Endothelial cell (in vitro differentiated cells): Measurements from ENCODE around the gene ACACA. TPM values are rescaled to one million over a fixed set of nuclear protein-coding genes. Genes with fewer than 3 reads are reported as not detected.
A peak's percentile ranks its signal among the peaks of the same experiment; 100 is the strongest.

Experiments
- DNase-seq: peaks from one replicate; pipeline ENCODE4 v3.0.0; 2021; ENCODE audit warnings: low spot score
- H3K27ac Mint-ChIP-seq: one replicate; pipeline ENCODE4 v1.8.0; 2021; ENCODE audit warnings: mixed read lengths, inconsistent platforms; ENCODE audit not compliant: unreplicated experiment
- H3K27me3 Mint-ChIP-seq: one replicate; pipeline ENCODE4 v1.8.0; 2021; ENCODE audit warnings: mild to moderate bottlenecking, moderate library complexity, mixed read lengths, inconsistent platforms; ENCODE audit not compliant: unreplicated experiment
- H3K36me3 Mint-ChIP-seq: one replicate; pipeline ENCODE4 v1.8.0; 2021; ENCODE audit warnings: mild to moderate bottlenecking, low read depth, mixed read lengths, inconsistent platforms; ENCODE audit not compliant: unreplicated experiment
- H3K4me1 Mint-ChIP-seq: one replicate; pipeline ENCODE4 v1.8.0; 2021; ENCODE audit warnings: mild to moderate bottlenecking, mixed read lengths, inconsistent platforms; ENCODE audit not compliant: unreplicated experiment
- H3K4me3 Mint-ChIP-seq: one replicate; pipeline ENCODE4 v1.8.0; 2021; ENCODE audit warnings: mild to moderate bottlenecking, mixed read lengths, inconsistent platforms; ENCODE audit not compliant: unreplicated experiment
- H3K9me3 Mint-ChIP-seq: one replicate; pipeline ENCODE4 v1.8.0; 2021; ENCODE audit warnings: mixed read lengths, inconsistent platforms; ENCODE audit not compliant: unreplicated experiment
- CTCF ChIP-seq: fragments of 200-600 bp; sonication (generic); IDR thresholded peaks from one replicate; pipeline ENCODE4 v1.5.0; 2021; ENCODE audit warnings: antibody characterized with exemption; ENCODE audit not compliant: unreplicated experiment
- total RNA-seq: library from RNA; stranded (reverse); fragmentation: NEBNext Ultra II Directional; extraction: Animal tissue kit (Norgen Biotek cat#: 25700); gene quantifications from one replicate; pipeline ENCODE4 v1.2.1, GENCODE V29; 2021; ENCODE audit not compliant: unreplicated experiment

Gene ACACA
- total RNA-seq, 1 donor from 2014 or later = 91.5 TPM

DNA sequence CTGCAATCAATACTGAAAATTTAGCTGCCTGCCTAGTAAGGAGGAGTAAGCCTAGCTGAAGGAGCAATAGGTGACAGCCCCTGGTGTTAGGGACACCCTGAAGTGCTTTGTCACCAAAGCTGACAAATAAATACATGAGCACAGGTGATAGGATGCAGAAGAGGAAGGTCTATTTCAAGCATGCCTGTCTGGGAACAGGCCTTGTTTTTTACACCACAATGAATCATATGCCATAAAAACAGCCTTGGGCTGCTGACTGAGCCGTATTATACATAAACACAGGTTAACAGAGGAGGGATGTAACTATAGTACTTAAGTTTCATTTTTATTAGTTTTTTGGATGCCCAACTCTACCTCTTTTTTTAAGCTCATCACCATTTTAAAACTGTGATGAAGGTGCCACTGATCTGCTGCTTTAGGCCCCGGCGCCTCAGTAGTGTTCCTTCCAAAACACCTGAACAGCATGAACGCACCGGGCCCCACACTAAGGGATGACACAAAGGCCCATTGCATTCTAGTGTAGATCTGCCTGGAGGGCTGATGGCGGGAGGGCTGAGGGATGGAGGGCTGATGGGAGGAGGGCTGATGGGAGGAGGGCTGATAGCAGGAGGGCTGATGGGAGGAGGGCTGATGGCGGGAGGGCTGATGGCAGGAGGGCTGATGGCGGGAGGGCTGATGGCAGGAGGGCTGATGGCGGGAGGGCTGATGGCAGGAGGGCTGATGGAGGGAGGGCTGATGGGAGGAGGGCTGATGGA is 307.5 kb downstream of the ACACA start:
- no peak for DNase-seq
- TF ChIP-seq CTCF = no peak
- no peak overlapping the region for H3K4me3 Mint-ChIP-seq
- H3K4me1 Mint-ChIP-seq = peaks cover 7% of the 10 kb centered on the region
- H3K27me3 Mint-ChIP-seq = no peaks in the 10 kb centered on the region
- H3K27ac Mint-ChIP-seq = no peak overlapping the region
- no peaks in the 10 kb centered on the region for H3K9me3 Mint-ChIP-seq
- peaks cover 33% of the 10 kb centered on the region for H3K36me3 Mint-ChIP-seq

DNA sequence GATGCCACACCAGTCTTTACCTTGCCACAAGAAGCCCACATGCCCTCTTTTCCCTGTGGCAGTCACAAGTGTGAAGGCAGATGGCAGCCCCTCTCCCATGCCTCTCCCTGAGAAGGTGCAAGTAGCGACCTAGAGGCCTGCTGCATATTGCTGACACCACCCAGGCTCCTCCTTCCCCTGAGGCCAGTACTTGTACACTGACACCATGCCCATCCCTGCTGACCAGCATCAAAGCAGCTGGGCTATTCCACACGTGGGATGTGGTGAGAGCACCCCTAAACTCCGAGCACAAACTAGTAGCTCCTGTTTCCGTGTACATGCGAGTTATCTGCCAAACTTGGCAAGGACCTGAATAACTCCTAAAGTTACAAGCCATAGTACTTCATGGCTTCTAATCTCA is 308.5 kb downstream of the ACACA start:
- peaks cover 33% of the 10 kb centered on the region for H3K36me3 Mint-ChIP-seq
- TF ChIP-seq CTCF = no peak
- no peaks in the 10 kb centered on the region for H3K27me3 Mint-ChIP-seq
- H3K4me1 Mint-ChIP-seq = peaks cover 7% of the 10 kb centered on the region
- H3K9me3 Mint-ChIP-seq = no peaks in the 10 kb centered on the region
- DNase-seq = no peak
- no peak overlapping the region for H3K27ac Mint-ChIP-seq
- H3K4me3 Mint-ChIP-seq = peak overlapping the region; percentile 22

- H3K4me1 Mint-ChIP-seq = peaks cover 7% of the 10 kb centered on the region
- H3K36me3 Mint-ChIP-seq = peaks cover 33% of the 10 kb centered on the region
- no peak overlapping the region for H3K4me3 Mint-ChIP-seq
- no peak for DNase-seq
- no peaks in the 10 kb centered on the region for H3K9me3 Mint-ChIP-seq
- TF ChIP-seq CTCF = no peak
- no peak overlapping the region for H3K27ac Mint-ChIP-seq
- no peaks in the 10 kb centered on the region for H3K27me3 Mint-ChIP-seq
Observed at GRCh38 chr17:37097154-37097553, 309.5 kb downstream of the ACACA start.

- H3K9me3 Mint-ChIP-seq = no peaks in the 10 kb centered on the region
- no peak for TF ChIP-seq CTCF
- peaks cover 33% of the 10 kb centered on the region for H3K36me3 Mint-ChIP-seq
Observed at GRCh38 chr17:37096071-37096470, 310.6 kb downstream of the ACACA start.

GRCh38 chr17:37094391-37094790 is 312.2 kb downstream of the ACACA start:
- H3K27ac Mint-ChIP-seq = no peak overlapping the region
- H3K4me3 Mint-ChIP-seq = no peak overlapping the region
- H3K36me3 Mint-ChIP-seq = peaks cover 36% of the 10 kb centered on the region
- no peak for DNase-seq
- H3K27me3 Mint-ChIP-seq = no peaks in the 10 kb centered on the region
- H3K9me3 Mint-ChIP-seq = no peaks in the 10 kb centered on the region
- TF ChIP-seq CTCF = no peak
- peaks cover 16% of the 10 kb centered on the region for H3K4me1 Mint-ChIP-seq

More at GRCh38 chr17:37096071-37096470, 310.6 kb downstream of the ACACA start:
- peak overlapping the region; percentile 61 for H3K4me3 Mint-ChIP-seq
- H3K4me1 Mint-ChIP-seq = peaks cover 7% of the 10 kb centered on the region
- no peak overlapping the region for H3K27ac Mint-ChIP-seq
- no peaks in the 10 kb centered on the region for H3K27me3 Mint-ChIP-seq
- DNase-seq = no peak
